T-cell (primary cell): ENCODE measurements around the gene KLHL42. TPM values are rescaled to one million over a fixed set of nuclear protein-coding genes. Genes with fewer than 3 reads are reported as not detected.
"Not testable (repeated sequence)": the region's sequence is repeated elsewhere in the genome, so short reads cannot be mapped to it uniquely, and the experiment has no call there.

ENCODE experiments used
- ATAC-seq, 4 experiments: fragments of 200-7000 bp in 3 of 4; fragments of 150-1000 bp in 1 of 4; cut with Tn5 transposase; replicated peaks in 1 of 4; 1 replicate in 3 of 4; 2 replicates in 1 of 4; pipeline ENCODE4 v1.10.0; 2021; ENCODE audit warnings: moderate library complexity in 3 of 4, mild to moderate bottlenecking in 2 of 4, moderate number of reproducible peaks in 1 of 4
- CTCF ChIA-PET, 2 donors: fragments of 300-600 bp; sonication (Branson Sonifier 250); formaldehyde crosslinking; loops; one replicate each; lab custom pipeline; 2022; ENCODE audit warnings: antibody characterized with exemption in 2 of 2; lab: Charles Lee
- POLR2A ChIA-PET, 2 donors: fragments of 300-600 bp; sonication (Branson Sonifier 250); formaldehyde crosslinking; loops; one replicate each; lab custom pipeline; 2022; ENCODE audit warnings: antibody characterized with exemption in 2 of 2; lab: Charles Lee
- DNase-seq, 35 experiments: peaks; one replicate each; pipeline versions ENCODE4 v3.0.0 to v3.0.0-alpha.2; 2013 to 2023
- H3K27ac ChIP-seq: one replicate; pipeline ENCODE4 v1.5.1; 2013; ENCODE audit warnings: low read length
- H3K27me3 ChIP-seq, 2 experiments: replicated peaks in 1 of 2; 1 replicate in 1 of 2; 2 replicates in 1 of 2; pipeline versions ENCODE4 v1.6.1 to v1.7.0; 2013; ENCODE audit warnings: low read length in 1 of 2, mixed read lengths in 1 of 2; ENCODE audit not compliant: control insufficient read depth in 2 of 2, insufficient read depth in 2 of 2; ENCODE audit errors: extremely low read depth in 1 of 2
- H3K36me3 ChIP-seq, 2 donors: 1 replicate in 1 of 2; 2 replicates in 1 of 2; pipeline versions ENCODE4 v1.6.1 to v1.7.0; 2013; ENCODE audit warnings: low read length in 1 of 2; ENCODE audit not compliant: control insufficient read depth in 2 of 2, insufficient read depth in 1 of 2; ENCODE audit errors: extremely low read depth in 1 of 2
- H3K4me1 ChIP-seq, 2 experiments: 1 replicate in 1 of 2; 2 replicates in 1 of 2; pipeline versions ENCODE4 v1.6.1 to v1.7.0; 2013; ENCODE audit warnings: low read length in 2 of 2, mixed read lengths in 1 of 2; ENCODE audit not compliant: insufficient read depth in 2 of 2, control insufficient read depth in 1 of 2; ENCODE audit errors: extremely low read depth in 1 of 2
- H3K4me3 ChIP-seq, 2 donors: 1 replicate in 1 of 2; 2 replicates in 1 of 2; pipeline versions ENCODE4 v1.5.1 to v1.7.0; 2013; ENCODE audit warnings: mild to moderate bottlenecking in 2 of 2, low read length in 1 of 2, moderate library complexity in 1 of 2; ENCODE audit not compliant: control insufficient read depth in 1 of 2; ENCODE audit errors: extremely low read depth in 1 of 2
- H3K9me3 ChIP-seq: 2 replicates; pipeline ENCODE4 v1.7.0; 2013
- H3K27ac Mint-ChIP-seq, 2 donors: one replicate each; pipeline ENCODE4 v1.8.0; 2020 to 2021; ENCODE audit warnings: mild to moderate bottlenecking in 2 of 2, mixed read lengths in 2 of 2
- H3K27me3 Mint-ChIP-seq, 2 donors: one replicate each; pipeline ENCODE4 v1.8.0; 2021 to 2022; ENCODE audit warnings: mixed read lengths in 2 of 2
- H3K36me3 Mint-ChIP-seq: one replicate; pipeline ENCODE4 v1.8.0; 2021; ENCODE audit warnings: mixed read lengths
- H3K4me1 Mint-ChIP-seq, 3 donors: one replicate each; pipeline ENCODE4 v1.8.0; 2020 to 2022; ENCODE audit warnings: mixed read lengths in 3 of 3, mild to moderate bottlenecking in 1 of 3
- H3K4me3 Mint-ChIP-seq, 3 donors: one replicate each; pipeline ENCODE4 v1.8.0; 2020 to 2022; ENCODE audit warnings: mild to moderate bottlenecking in 3 of 3, mixed read lengths in 3 of 3, moderate library complexity in 3 of 3
- H3K9me3 Mint-ChIP-seq, 3 donors: one replicate each; pipeline ENCODE4 v1.8.0; 2020 to 2022; ENCODE audit warnings: mixed read lengths in 3 of 3
- WGBS: methylation state at CpG from one replicate; pipeline ENCODE4 v1.1.5; 2013; ENCODE audit warnings: missing lambda C conversion rate; ENCODE audit not compliant: insufficient coverage; 5-methylcytosine and 5-hydroxymethylcytosine counted together
- total RNA-seq, 35 experiments: library from RNA in 6 of 35; stranded (reverse) in 6 of 35; fragments of 120-200 nt in 1 of 35; gene quantifications; one replicate each; pipeline versions ENCODE4 v1.2.1 to v1.2.4 and lab custom pipeline; 2013 to 2026

Gene KLHL42
- total RNA-seq, 5 donors from 2014 or later (not counting 1 experiment from before 2014, with no cell fraction given): 16.5 to 28.0 (median 21.0) TPM

- Histone ChIP-seq H3K4me1 (no peaks in the 10 kb centered on the region), H3K9me3 (no peaks in the 10 kb centered on the region), H3K27ac (no peak overlapping the region), H3K4me3 (no peak overlapping the region), H3K36me3 (no peaks in the 10 kb centered on the region), H3K27me3 (no peaks in the 10 kb centered on the region)
- H3K27ac Mint-ChIP-seq: no peak overlapping the region
- H3K4me3 Mint-ChIP-seq: no peak overlapping the region
- POLR2A ChIA-PET: no interaction called here
- no peaks in the 10 kb centered on the region for H3K36me3 Mint-ChIP-seq
- no peak for DNase-seq
- H3K4me1 Mint-ChIP-seq: peaks cover 0 to 3% (median 0%) of the 10 kb centered on the region in 3 donors
- ATAC-seq: no peak
- WGBS: 10% methylated on average over 3 of the region's 5 CpGs
- CTCF ChIA-PET: no interaction called here
- H3K27me3 Mint-ChIP-seq: no peaks in the 10 kb centered on the region
- no peaks in the 10 kb centered on the region for H3K9me3 Mint-ChIP-seq
Observed at GRCh38 chr12:27841392-27841882, 61.4 kb downstream of the KLHL42 start.

- H3K27me3 ChIP-seq: no peaks in the 10 kb centered on the region
- no peak for ATAC-seq
- H3K4me3 ChIP-seq: no peak overlapping the region
- peaks cover 0 to 3% of the 10 kb centered on the region in 2 donors for H3K27me3 Mint-ChIP-seq
- no peaks in the 10 kb centered on the region for H3K36me3 Mint-ChIP-seq
- DNase-seq: no peak
- H3K27ac ChIP-seq: no peak overlapping the region
- H3K9me3 Mint-ChIP-seq: peaks cover 0 to 4% (median 0%) of the 10 kb centered on the region in 3 donors
- H3K4me3 Mint-ChIP-seq: no peak overlapping the region
- POLR2A ChIA-PET: no interaction called here
- no peaks in the 10 kb centered on the region for H3K9me3 ChIP-seq
- no peaks in the 10 kb centered on the region for H3K36me3 ChIP-seq
- CTCF ChIA-PET: no interaction called here
- H3K4me1 ChIP-seq: no peaks in the 10 kb centered on the region
- no peak overlapping the region for H3K27ac Mint-ChIP-seq
- no CpG with 5 or more reads among the region's 8 CpGs for WGBS
- H3K4me1 Mint-ChIP-seq: peaks cover 0 to 3% (median 0%) of the 10 kb centered on the region in 3 donors
Observed at GRCh38 chr12:27843714-27844245, 63.7 kb downstream of the KLHL42 start.

GRCh38 chr12:27844366-27845090 is 64.5 kb downstream of the KLHL42 start:
- no peak overlapping the region for H3K27ac Mint-ChIP-seq
- H3K27me3 ChIP-seq: no peaks in the 10 kb centered on the region
- no peaks in the 10 kb centered on the region for H3K36me3 Mint-ChIP-seq
- no peaks in the 10 kb centered on the region for H3K9me3 ChIP-seq
- no peaks in the 10 kb centered on the region for H3K4me1 ChIP-seq
- H3K27ac ChIP-seq: no peak overlapping the region
- WGBS: 93% methylated on average over 7 of the region's 15 CpGs
- no peak overlapping the region for H3K4me3 ChIP-seq
- H3K9me3 Mint-ChIP-seq: peaks cover 4 to 6% (median 5%) of the 10 kb centered on the region in 3 donors
- H3K4me1 Mint-ChIP-seq: peaks cover 0 to 3% (median 0%) of the 10 kb centered on the region in 3 donors
- H3K27me3 Mint-ChIP-seq: peaks cover 1 to 6% of the 10 kb centered on the region in 2 donors
- DNase-seq (no peak), ATAC-seq (no peak)
- H3K36me3 ChIP-seq: no peaks in the 10 kb centered on the region
- CTCF ChIA-PET: no interaction called here
- no peak overlapping the region for H3K4me3 Mint-ChIP-seq
- POLR2A ChIA-PET: no interaction called here

GRCh38 chr12:27845187-27845586 is 65.2 kb downstream of the KLHL42 start:
- ChIA-PET POLR2A (no interaction called here), CTCF (interaction anchor here in 1 of 2 donors (0.6 kb wide), 1 partner anchor 23 kb away, joined by 3 read pairs; no protein-coding TSS in a partner anchor)
- H3K27me3 Mint-ChIP-seq: peaks cover 4 to 6% of the 10 kb centered on the region in 2 donors
- peaks cover 0 to 3% (median 0%) of the 10 kb centered on the region in 3 donors for H3K4me1 Mint-ChIP-seq
- no peaks in the 10 kb centered on the region for H3K4me1 ChIP-seq
- H3K4me3 ChIP-seq: no peak overlapping the region
- peaks cover 7 to 10% (median 8%) of the 10 kb centered on the region in 3 donors for H3K9me3 Mint-ChIP-seq
- no peak overlapping the region for H3K27ac Mint-ChIP-seq
- H3K9me3 ChIP-seq: no peaks in the 10 kb centered on the region
- 100% methylated on average over 1 of the region's 2 CpGs for WGBS
- no peaks in the 10 kb centered on the region for H3K36me3 ChIP-seq
- DNase-seq: no peak
- no peak overlapping the region for H3K27ac ChIP-seq
- H3K4me3 Mint-ChIP-seq: no peak overlapping the region
- ATAC-seq: no peak
- peaks cover 2% of the 10 kb centered on the region for H3K36me3 Mint-ChIP-seq
- H3K27me3 ChIP-seq: no peaks in the 10 kb centered on the region

GRCh38 chr12:27845706-27846105 is 65.7 kb downstream of the KLHL42 start:
- H3K27ac Mint-ChIP-seq, ATAC-seq, H3K4me3 Mint-ChIP-seq, H3K27me3 Mint-ChIP-seq, DNase-seq, H3K36me3 ChIP-seq, H3K9me3 ChIP-seq, POLR2A ChIA-PET, H3K4me3 ChIP-seq, H3K4me1 Mint-ChIP-seq, H3K27ac ChIP-seq, H3K36me3 Mint-ChIP-seq, CTCF ChIA-PET, H3K27me3 ChIP-seq, H3K4me1 ChIP-seq: not testable (repeated sequence)
- peaks cover 7 to 14% (median 12%) of the 10 kb centered on the region in 3 donors for H3K9me3 Mint-ChIP-seq
- no CpG with 5 or more reads among the region's 3 CpGs for WGBS

- ATAC-seq, H3K9me3 ChIP-seq, CTCF ChIA-PET, H3K27ac Mint-ChIP-seq, H3K27ac ChIP-seq, H3K27me3 ChIP-seq, H3K36me3 ChIP-seq, POLR2A ChIA-PET, H3K36me3 Mint-ChIP-seq, H3K4me3 Mint-ChIP-seq, H3K4me3 ChIP-seq, DNase-seq, H3K27me3 Mint-ChIP-seq, H3K4me1 ChIP-seq, H3K4me1 Mint-ChIP-seq: not testable (repeated sequence)
- WGBS: no CpG with 5 or more reads among the region's 2 CpGs
- peaks cover 7 to 14% (median 12%) of the 10 kb centered on the region in 3 donors for H3K9me3 Mint-ChIP-seq
Observed at GRCh38 chr12:27847293-27847692, 67.3 kb downstream of the KLHL42 start.
